Measurements from ENCODE around the gene MATCAP1.

Gene MATCAP1

DNA sequence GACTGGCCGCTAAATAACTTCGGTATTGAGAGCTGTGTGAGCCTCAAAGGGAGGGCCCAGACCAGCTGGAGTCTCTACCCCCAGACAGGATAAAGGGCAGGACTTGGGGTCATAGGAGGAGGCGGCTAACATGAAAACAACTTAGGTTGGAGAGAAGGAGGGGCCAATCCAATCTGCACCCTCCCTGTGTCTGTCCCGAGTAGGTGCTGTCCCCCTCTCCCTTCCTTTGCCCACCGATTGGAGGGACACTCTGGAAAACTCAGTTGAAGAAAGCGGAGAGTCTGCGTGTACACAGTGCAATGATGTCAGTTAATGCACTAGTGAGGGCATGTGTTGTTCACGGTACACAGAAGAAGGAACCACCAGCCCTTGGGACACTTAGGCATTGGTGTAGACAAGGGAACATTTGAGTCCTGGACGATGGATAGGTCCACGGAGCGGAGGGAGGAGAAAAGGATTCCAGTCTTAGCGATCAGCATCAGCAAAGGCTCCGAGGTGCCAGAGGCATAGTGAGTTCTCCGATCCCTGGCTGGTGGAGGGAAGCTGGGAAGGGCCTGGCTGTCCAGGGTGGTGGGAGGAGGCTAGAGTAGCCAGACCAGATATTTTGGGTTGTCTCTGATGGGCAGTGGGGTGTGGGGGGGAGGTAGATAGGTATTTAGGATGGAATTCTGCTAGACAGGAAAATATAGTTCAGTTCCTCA lies 12.7 kb downstream of the MATCAP1 start:
- no peak for DNase-seq (ENCODE audit: low read depth)

DNA sequence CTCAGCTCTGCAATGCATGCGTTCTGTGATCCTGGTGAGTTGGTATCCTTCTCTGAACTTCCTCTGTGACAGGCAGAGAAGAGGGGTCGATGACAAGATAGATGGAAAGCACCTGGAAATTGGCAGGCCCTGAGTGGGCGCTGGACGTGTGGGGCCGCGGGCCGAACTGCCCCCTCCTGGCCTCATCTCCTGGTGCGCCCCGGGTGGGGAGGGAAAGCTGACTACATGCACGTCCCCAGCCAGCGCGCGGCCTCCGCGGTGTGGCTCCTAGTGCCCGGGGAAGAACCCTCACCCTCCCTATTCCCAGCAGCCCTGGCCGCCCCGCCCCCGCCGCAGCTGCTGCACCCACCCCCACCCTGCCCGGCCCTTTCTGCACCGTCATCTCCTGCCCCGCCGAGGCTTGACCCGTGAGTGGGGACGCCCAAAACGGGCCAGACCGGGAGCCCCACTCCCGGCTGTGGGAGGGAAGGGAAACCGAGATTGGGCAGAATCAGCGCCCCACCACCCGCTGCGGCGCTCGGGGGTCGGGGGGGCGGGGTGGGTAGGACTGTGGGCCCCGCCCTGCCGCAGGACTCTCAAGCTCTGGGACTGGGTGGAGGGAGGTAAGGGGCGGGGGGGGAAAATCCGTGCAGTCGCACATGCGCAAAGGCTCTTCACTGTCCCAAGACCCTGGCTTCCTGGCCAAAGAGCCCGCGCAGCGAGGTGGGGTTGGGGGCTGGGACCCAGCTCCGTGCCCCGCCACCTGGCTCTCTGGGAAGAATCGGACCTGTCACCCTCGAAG lies 13.4 kb downstream of the MATCAP1 start, which contains the start of gene NOL3:
Gene NOL3, plus strand, starts transcription at position 371 of the 781 bp plus-strand sequence.
- DNase-seq (ENCODE audit: low read depth): no peak

DNA sequence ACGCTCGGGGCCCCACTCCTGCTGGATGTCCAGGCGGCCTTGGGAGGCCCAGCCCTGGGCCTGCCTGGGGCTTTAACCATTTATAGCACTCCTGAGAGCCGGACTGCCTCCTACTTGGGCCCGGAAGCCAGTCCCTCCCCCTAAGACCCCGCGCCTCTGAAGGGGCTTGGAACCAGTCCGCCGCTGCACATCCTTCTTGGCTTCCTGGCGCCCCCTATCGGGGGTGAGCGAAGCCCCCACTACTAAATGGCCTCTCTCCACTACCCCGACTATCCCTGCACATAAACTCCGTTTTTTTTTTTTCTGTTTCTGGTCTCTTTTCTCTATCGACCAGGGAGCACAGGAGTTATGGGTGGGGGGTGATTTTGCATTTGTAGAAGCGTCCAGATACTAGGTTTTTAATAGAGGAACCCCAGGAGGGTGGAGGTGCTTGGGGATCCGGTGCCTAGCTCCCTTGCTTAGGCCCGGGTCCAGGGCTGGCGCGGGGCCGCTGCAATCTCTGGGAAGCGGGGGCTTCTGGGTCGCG lies 14.1 kb downstream of the MATCAP1 start:
- DNase-seq (ENCODE audit: low read depth): no peak

DNA sequence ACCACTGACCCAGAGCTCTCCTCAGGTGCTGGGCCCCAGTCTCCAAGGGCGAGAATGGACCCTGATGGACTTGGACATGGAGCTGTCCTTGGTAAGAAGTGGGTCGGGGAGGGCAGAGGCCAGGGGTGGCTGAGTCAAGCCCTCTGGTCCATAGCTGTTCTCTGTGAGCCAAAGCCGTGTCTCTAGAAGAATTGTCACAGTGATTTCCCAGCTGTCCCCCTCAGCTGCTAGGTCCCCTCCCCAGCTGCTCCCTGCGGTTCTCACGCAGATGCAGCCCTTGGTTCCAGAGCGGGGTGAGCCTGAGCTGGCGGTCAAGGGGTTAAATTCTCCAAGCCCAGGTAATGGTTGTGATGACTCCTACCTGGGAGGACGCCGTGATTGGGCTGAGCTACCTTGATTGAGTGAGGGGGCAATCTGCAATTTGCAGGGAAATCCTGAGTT lies 14.7 kb downstream of the MATCAP1 start:
- no peak for DNase-seq (ENCODE audit: low read depth)

DNA sequence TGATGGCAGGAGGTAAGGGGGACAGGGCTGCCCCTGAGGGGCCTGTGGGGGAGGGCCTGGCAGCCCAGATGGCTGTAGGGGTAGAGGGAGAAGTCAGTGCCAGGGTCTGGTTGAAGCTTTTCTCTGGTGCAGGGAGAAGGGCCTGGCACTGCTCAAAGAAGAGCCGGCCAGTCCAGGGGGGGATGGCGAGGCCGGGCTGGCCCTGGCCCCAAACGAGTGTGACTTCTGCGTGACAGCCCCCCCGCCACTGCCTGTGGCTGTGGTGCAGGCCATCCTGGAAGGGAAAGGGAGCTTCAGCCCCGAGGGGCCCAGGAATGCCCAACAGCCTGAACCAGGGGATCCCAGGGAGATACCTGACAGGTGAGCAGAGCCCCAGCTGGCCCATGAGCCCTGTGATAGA lies 16.2 kb downstream of the MATCAP1 start:
- no peak for DNase-seq (ENCODE audit: low read depth)

DNA sequence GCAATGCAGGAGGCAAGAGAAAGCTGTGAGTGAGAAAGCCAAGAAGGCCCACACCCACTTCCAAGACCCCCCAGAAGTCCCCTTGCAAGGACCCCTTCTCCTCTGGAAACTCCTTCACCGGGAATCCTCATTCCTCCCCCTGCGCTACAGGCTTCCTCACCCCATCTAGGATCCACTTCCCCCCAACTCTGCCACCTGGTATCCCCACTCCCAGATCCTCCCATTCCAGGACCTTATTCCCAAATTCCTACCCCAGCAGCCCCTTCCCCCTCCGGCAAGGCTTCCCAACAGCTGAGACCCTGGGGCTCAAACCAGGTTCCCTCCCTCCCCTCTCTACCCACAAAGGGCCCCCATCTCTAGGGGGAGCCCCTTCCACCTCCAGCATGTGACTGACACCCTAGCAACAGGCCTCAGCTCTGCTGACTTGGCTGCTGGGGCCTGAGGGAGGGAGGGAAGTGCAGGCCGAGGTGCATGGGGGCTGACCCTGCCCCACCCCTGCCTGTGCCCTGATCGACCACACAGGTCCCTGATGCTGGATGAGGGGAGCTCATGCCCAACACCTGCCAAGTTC lies 17.1 kb downstream of the MATCAP1 start:
- DNase-seq (ENCODE audit: low read depth): no peak

DNA sequence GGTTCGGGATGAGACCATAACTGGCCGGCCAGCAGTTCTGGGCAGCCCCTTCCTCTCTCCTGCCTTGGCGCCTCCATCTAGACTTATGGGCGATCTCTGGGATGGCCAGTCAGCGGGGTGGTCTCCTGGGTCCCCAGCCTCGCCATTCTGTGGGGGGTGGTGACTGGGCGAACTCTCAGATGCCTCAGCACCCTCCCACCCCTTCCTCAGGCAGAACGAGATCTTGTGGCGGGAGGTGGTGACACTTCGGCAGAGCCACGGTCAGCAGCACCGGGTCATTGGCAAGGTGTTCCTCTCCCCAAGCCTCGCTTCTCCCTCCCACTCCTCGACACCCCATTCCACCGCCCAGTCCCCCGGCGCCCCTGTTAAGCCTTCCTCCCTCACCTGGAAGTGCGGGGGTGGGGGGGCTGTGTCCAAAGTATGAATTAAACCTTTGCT lies 17.6 kb downstream of the MATCAP1 start:
- DNase-seq (ENCODE audit: low read depth): no peak

DNA sequence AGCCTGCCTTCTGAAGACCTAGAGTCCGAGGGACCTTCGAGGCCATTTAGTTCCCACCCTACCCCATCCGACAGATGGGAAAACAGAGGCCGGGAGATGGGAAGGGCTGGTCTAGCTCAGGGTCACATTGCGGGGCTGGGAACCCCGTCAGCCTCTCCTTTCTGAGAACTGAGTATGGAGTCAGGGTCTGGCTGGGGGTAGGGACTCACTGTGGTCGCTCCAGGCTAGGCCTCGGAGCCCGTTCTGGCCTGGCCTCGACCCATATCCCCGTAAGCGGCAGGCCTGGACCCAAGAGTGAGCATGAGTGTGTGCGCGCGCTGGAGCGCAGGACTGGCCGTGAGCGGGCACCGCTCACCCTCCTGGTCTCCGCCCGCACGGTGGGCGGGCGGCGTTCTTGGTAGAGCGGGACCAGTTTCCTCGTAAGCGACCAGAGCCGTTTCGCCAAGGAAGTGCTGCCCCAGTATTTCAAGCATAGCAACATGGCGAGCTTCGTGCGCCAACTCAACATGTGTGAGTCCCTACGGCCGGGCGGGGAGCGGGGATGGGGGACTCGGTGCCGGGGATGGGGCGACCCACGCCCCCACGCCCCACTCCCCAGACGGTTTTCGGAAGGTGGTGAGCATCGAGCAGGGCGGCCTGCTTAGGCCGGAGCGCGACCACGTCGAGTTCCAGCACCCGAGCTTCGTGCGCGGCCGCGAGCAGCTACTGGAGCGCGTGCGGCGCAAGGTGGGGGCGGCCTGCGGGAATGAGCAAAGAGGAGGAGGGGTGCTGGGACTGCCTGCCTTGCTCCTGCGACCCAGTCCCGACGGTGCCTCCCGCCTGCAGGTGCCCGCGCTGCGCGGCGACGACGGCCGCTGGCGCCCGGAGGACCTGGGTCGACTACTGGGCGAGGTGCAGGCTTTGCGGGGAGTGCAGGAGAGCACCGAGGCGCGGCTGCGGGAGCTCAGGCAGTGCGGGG lies 18.4 kb downstream of the MATCAP1 start:
- no peak for DNase-seq (ENCODE audit: low read depth)

DNA sequence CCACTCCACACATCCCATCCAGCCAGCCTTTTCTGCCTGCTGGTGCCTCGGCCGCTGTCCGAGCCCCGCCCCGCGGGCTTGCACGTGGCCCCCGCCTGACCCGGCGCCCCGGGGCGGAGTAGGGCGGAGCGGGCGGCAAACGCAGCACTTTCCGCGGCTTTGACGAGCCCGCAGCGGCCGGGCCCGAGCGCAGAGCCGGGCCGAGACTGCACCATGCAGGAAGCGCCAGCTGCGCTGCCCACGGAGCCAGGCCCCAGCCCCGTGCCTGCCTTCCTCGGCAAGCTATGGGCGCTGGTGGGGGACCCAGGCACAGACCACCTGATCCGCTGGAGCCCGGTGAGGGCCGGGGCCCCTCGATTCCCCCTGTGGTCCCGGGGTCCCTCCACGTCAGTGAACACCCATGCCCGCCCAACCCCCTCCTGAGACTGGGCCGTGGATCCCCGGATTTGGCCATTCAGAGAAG lies 19.1 kb downstream of the MATCAP1 start, which contains the start of gene HSF4:
Gene HSF4, plus strand, starts transcription at position 147 of the 463 bp plus-strand sequence. Its CDS starts 67 bp downstream, at position 214.
- no peak for DNase-seq (ENCODE audit: low read depth)

DNA sequence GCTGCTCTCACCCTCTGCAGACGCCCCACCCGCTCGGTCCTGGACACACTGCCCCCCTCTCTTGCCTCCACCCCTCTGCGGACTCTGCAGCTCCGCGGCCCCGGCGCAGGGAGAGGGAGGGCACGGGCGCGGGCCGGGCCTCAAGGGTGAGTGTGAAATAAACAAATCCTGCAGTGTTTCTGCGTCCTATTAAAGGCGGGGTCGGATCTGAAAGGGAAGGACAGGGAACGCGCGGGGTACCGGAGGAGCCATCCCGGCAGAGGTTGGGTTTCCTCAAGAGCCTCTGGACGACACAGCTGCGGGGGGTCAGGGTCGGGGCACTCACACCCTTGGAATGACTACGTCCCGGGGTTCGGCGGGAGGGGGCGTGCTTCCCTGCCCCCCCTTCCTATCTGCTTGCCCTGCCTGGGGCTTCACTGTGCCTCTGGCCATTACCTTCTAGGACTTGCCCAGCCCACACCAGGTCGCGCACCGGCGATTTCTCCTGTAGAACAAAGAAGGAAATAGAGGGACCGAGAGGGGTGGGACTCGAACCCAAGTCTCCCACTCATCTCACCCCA lies 19.7 kb downstream of the MATCAP1 start:
- no peak for DNase-seq (ENCODE audit: low read depth)

DNA sequence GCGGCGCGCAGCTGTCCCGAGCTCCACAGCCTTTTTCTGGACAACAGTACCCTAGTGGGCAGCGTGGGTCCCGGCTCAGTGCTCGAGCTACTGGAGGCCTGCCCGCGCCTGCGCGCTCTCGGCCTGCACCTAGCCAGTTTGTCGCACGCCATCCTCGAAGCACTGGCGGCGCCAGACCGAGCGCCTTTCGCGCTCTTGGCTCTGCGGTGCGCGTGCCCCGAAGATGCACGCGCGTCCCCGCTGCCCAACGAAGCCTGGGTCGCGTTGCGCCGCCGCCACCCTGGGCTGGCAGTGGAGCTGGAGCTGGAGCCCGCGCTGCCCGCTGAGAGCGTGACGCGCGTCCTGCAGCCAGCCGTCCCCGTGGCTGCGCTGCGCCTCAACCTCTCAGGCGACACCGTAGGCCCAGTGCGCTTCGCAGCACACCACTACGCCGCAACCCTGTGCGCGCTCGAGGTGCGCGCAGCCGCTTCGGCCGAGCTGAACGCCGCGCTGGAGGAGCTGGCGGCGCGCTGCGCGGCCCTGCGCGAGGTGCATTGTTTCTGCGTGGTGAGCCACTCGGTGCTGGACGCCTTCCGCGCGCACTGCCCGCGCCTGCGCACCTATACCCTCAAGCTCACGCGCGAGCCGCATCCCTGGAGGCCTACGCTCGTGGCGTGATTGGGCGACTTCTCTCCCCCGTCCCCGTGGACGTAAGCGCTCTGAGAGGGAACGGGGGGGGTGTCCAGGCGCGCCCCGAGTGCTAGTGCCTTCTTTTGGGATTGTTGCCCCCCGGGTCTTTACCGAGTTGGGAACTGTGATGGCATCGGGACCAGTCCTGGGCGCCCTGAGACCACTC lies 20.4 kb downstream of the MATCAP1 start:
- DNase-seq (ENCODE audit: low read depth): no peak

DNA sequence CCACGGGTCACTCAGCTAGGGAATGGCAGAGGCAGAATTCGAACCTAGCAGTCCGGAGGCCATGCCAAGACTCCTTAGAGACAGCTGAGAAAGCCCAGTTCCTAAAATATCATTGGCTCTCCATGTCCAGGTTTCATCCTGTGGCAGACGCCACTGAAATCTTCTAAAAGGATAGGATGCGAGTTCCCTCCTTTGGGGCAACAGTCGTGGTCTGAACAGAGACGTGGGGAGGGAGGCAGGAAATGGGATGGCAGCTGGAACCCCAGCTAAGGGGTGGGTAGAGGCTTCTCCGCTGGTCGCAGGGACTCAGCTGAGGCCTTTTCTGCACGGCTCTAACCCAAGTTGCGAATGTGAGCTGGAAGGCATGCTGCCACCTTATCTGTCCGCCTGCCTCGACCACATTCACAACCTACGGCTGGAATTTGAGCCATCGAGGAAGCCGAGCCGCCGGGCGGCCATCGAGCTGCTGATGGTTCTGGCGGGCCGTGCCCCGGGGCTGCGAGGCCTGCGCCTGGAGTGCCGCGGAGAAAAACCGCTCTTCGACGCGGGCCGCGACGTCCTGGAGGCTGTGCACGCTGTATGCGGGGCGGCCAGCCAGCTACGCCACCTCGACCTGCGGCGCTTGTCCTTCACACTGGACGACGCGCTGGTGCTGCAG lies 21.1 kb downstream of the MATCAP1 start:
- DNase-seq (ENCODE audit: low read depth): no peak

DNA sequence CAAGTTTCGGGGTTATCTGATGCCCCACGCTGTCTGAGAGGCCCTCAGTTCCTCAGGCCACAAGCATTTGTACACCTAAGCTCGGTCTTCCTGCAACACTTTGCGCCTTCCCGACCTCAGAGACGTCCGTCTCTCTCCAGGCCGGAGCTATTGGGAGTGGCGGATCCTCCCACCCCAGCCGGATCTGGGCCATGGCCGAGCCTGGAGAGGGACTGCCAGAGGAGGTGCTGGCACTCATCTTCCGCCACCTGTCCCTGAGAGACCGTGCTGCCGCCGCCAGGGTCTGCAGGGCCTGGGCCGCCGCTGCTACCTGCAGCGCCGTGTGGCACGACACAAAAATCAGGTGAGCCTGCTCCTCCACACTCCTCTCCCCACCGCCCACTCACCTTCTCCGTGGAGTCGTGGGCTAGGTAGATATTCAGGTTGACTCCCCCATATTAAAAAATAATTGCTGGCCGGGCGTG lies 22.1 kb downstream of the MATCAP1 start:
- no peak for DNase-seq (ENCODE audit: low read depth)

DNA sequence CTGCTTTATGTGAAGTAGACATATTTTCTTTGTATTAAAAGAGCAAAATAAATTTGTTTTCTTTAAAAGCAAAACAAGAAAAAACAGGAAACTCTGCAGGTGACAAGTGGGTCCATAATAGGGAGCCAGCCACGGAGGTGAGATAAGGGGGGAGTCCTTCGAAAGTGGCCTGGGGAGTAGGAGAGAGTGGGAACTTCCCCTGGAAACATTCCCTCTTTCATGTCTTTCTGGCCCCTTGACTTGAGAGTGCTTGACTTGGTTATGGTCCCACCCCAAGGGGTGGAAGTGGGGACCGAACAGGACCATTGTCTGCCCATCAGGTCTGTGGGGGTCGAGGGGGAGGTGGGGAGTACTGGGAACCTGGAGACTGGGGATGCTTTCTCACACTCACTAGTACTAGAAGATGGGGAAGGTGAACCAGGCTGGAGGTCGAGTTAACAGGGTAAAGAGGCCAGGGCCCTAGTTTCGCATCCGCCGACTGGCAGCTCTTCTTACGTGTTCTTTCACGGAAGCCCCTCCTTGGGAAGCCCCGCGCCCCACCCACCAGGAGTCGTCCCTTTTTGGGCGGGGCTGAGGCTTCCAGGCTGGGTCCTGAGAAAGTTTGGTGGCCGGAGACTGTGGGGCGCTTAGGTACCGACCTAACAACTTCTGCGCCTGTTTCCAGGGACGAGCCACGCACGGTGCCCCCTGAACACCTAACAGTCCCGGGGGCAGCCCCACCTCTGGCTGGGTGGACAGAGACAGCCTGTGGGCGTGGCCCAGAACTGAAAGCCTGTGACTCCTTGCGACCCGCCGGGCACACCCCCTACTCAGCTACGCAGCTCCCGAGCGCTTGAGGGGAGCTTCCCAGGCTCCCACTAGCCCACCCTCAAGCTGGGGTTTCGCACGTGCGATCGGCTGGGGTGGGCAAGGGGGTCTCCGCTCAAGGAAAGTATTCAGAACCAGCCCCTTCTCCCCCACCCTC lies 24.8 kb downstream of the MATCAP1 start:
- DNase-seq (ENCODE audit: low read depth): peak; percentile 75

DNA sequence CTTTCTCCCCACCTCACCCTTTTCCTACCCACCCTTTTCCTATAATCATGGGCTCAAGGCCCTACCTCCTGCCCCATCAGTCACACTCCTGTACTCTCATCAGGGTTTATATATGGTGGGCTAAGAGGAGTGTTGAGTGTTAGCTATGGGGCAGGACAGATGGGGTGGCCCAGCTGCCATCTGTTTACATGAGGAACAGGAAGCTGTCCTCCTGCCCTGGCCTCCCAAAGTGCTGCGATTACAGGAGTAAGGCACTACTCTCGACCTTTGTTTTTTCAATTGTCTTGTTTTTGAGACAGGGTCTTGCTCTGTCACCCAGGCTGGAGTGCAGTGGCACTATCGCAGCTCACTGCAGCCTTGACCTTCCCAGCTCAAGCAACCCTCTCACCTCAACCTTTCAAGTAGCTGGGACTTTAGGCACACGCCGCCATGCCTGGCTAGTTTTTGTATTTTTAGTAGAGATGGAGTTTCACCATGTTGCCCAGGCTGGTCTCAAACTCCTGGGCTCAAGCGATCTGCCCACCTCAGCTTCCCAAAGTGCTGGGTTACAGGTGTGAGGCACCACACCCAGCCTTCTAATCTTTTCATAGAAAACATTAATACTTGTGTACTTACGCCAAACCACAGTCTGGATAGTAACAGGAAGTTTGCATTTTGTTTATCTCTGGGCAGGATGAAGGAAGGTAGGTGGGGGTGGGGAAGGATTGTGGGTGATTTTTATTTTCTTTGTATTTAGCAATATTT lies 25.7 kb downstream of the MATCAP1 start:
- no peak for DNase-seq (ENCODE audit: low read depth)

DNA sequence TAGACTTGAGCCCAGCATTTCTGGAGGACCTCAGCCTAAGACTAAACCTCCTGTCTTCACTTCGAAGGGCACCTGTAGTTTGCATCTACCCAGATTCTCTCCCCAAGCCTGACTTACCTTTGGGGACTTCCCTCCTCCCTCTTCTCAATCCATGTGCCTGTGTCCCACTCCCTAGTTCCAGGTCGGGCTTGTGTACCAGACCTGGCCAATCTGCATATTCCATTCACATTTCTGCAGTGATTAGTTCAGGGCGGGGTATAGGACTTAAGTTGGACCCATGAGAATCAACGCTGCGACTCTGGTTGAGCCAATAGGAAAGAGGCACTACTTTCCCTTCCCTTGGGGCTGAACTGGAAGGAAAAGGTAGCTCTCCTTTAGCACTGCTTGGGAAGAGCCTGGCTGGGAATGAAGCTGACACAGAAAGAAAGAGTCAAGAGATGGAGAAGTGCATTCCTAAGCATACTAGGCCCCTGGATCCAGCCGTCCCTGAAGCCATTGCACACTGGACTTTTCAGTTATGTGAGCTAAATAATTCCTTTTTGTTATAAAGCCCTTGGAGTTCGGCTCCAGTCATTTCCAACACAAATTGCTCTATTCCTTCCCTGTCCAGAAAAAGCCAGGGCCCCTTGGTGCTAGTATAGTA lies 26.5 kb downstream of the MATCAP1 start:
- no peak for DNase-seq (ENCODE audit: low read depth)
